CD14-positive monocyte (primary cell): ENCODE measurements around the gene SLC35B4. TPM values are rescaled to one million over a fixed set of nuclear protein-coding genes. Genes with fewer than 3 reads are reported as not detected.

Experiments used
- DNase-seq, 3 donors: peaks; one replicate each; pipeline ENCODE4 v3.0.0-alpha.2; 2011 to 2022
- H2AFZ ChIP-seq: 2 replicates; pipeline ENCODE4 v1.6.0; 2012; ENCODE audit warnings: mild to moderate bottlenecking, low read depth, low read length, inconsistent platforms; ENCODE audit not compliant: insufficient read depth, poor library complexity, severe bottlenecking
- H3K27ac ChIP-seq, 2 donors: 1 replicate in 1 of 2; 2 replicates in 1 of 2; pipeline ENCODE4 v1.5.1; 2012 to 2013; ENCODE audit warnings: low read length in 2 of 2, control low read depth in 1 of 2, inconsistent platforms in 1 of 2, low read depth in 1 of 2, mild to moderate bottlenecking in 1 of 2
- H3K27me3 ChIP-seq, 2 donors: one replicate each; pipeline versions ENCODE4 v1.6.0 to v1.6.1; 2011 to 2013; ENCODE audit warnings: low read length in 2 of 2; ENCODE audit not compliant: control insufficient read depth in 2 of 2, insufficient read depth in 2 of 2
- H3K36me3 ChIP-seq, 2 donors: replicated peaks in 1 of 2; 1 replicate in 1 of 2; 2 replicates in 1 of 2; pipeline versions ENCODE4 v1.5.1 to v1.6.1; 2012 to 2013; ENCODE audit warnings: low read length in 2 of 2, control low read depth in 1 of 2, inconsistent platforms in 1 of 2, mild to moderate bottlenecking in 1 of 2; ENCODE audit not compliant: insufficient read depth in 2 of 2, control insufficient read depth in 1 of 2
- H3K4me1 ChIP-seq, 2 donors: 1 replicate in 1 of 2; 2 replicates in 1 of 2; pipeline versions ENCODE4 v1.5.1 to v1.6.1; 2012 to 2013; ENCODE audit warnings: low read length in 2 of 2, control low read depth in 1 of 2, inconsistent platforms in 1 of 2, mild to moderate bottlenecking in 1 of 2, moderate library complexity in 1 of 2; ENCODE audit not compliant: insufficient read depth in 2 of 2, control insufficient read depth in 1 of 2
- H3K4me2 ChIP-seq: replicated peaks from 2 replicates; pipeline ENCODE3; 2012; ENCODE audit warnings: low read length, moderate library complexity, mild to moderate bottlenecking; ENCODE audit not compliant: poor library complexity, severe bottlenecking; ENCODE audit errors: extremely low read depth
- H3K4me3 ChIP-seq, 3 experiments: fragments of 200-600 bp in 1 of 3; sonication (generic) in 1 of 3; replicated peaks in 1 of 3; 1 replicate in 2 of 3; 2 replicates in 1 of 3; pipeline ENCODE4 v1.5.1; 2011 to 2013; ENCODE audit warnings: low read length in 3 of 3, mild to moderate bottlenecking in 3 of 3, control low read depth in 2 of 3, low read depth in 2 of 3, inconsistent platforms in 1 of 3, moderate library complexity in 1 of 3
- H3K79me2 ChIP-seq: 2 replicates; pipeline ENCODE4 v1.6.0; 2012; ENCODE audit warnings: mild to moderate bottlenecking, control low read depth, inconsistent platforms, low read length, moderate library complexity; ENCODE audit not compliant: insufficient read depth
- H3K9ac ChIP-seq: 2 replicates; pipeline ENCODE4 v1.6.0; 2017; ENCODE audit warnings: low read length, mild to moderate bottlenecking; ENCODE audit not compliant: insufficient read depth, poor library complexity, severe bottlenecking
- H3K9me3 ChIP-seq, 2 donors: replicated peaks in 1 of 2; 1 replicate in 1 of 2; 2 replicates in 1 of 2; pipeline versions ENCODE4 v1.5.1 to v1.6.1; 2012 to 2013; ENCODE audit warnings: low read length in 2 of 2, control low read depth in 1 of 2; ENCODE audit not compliant: control insufficient read depth in 1 of 2, insufficient read depth in 1 of 2
- H4K20me1 ChIP-seq: 2 replicates; pipeline ENCODE4 v1.6.0; 2012; ENCODE audit warnings: mild to moderate bottlenecking, low read length, control low read depth, moderate library complexity; ENCODE audit not compliant: insufficient read depth
- H3K27ac Mint-ChIP-seq, 7 donors: one replicate each; pipeline ENCODE4 v1.8.0; 2020; ENCODE audit warnings: mild to moderate bottlenecking in 7 of 7, mixed read lengths in 7 of 7, moderate library complexity in 6 of 7, inconsistent platforms in 2 of 7
- H3K27me3 Mint-ChIP-seq, 3 donors: one replicate each; pipeline ENCODE4 v1.8.0; 2021 to 2022; ENCODE audit warnings: low read depth in 3 of 3, mild to moderate bottlenecking in 3 of 3, mixed read lengths in 3 of 3, moderate library complexity in 3 of 3, inconsistent platforms in 1 of 3
- H3K36me3 Mint-ChIP-seq, 2 donors: one replicate each; pipeline ENCODE4 v1.8.0; 2020; ENCODE audit warnings: mixed read lengths in 2 of 2, inconsistent platforms in 1 of 2, mild to moderate bottlenecking in 1 of 2
- H3K4me1 Mint-ChIP-seq: one replicate; pipeline ENCODE4 v1.8.0; 2020; ENCODE audit warnings: mild to moderate bottlenecking, mixed read lengths
- H3K4me3 Mint-ChIP-seq, 2 donors: one replicate each; pipeline ENCODE4 v1.8.0; 2020; ENCODE audit warnings: mild to moderate bottlenecking in 2 of 2, mixed read lengths in 2 of 2, moderate library complexity in 1 of 2
- H3K9me3 Mint-ChIP-seq, 7 donors: one replicate each; pipeline ENCODE4 v1.8.0; 2020 to 2022; ENCODE audit warnings: mixed read lengths in 7 of 7, mild to moderate bottlenecking in 6 of 7, moderate library complexity in 6 of 7, inconsistent platforms in 2 of 7
- CTCF ChIP-seq: fragments of 200-600 bp; IDR thresholded peaks from one replicate; pipeline ENCODE4 v1.8.0; 2022; ENCODE audit warnings: antibody characterized with exemption, mild to moderate bottlenecking
- WGBS: methylation state at CpG from one replicate; pipeline ENCODE4 v1.1.5; 2013; ENCODE audit warnings: missing lambda C conversion rate; ENCODE audit not compliant: insufficient coverage; 5-methylcytosine and 5-hydroxymethylcytosine counted together
- intact Hi-C, 2 donors: fragments of 100-400 bp; cut with micrococcal nuclease; formaldehyde crosslinking; loops; one replicate each; pipeline versions ENCODE4 v1.15.0 to v1.15.1; 2023
- polyA plus RNA-seq, 3 donors: library from polyadenylated mRNA; depleted of rRNA in 1 of 3; unstranded in 2 of 3; stranded (reverse) in 1 of 3; fragments of 300-500 nt in 2 of 3; fragments of >200 nt in 1 of 3; fragmentation: Illumina TruSeq in 2 of 3; gene quantifications; 1 replicate in 2 of 3; 2 replicates in 1 of 3; pipeline ENCODE4 v1.2.3, GENCODE V29; 2012 to 2021

Gene SLC35B4
- polyA plus RNA-seq, 3 donors, result 9.4 to 21.1 (median 12.7) TPM

- no peaks in the 10 kb centered on the region for H4K20me1 ChIP-seq
- H2AFZ ChIP-seq, result no peak overlapping the region
- Mint-ChIP-seq H3K4me1 (peaks cover 4% of the 10 kb centered on the region), H3K36me3 (no peaks in the 10 kb centered on the region), H3K27me3 (peaks cover 2 to 9% (median 8%) of the 10 kb centered on the region in 3 donors), H3K4me3 (no peak overlapping the region), H3K9me3 (peaks cover 0 to 3% (median 0%) of the 10 kb centered on the region in 7 donors), H3K27ac (no peak overlapping the region)
- intact Hi-C loops, result no loop called here
- H3K27me3 ChIP-seq, result peaks cover 0 to 7% of the 10 kb centered on the region in 2 donors
- H3K4me1 ChIP-seq, result no peaks in the 10 kb centered on the region
- no peak for DNase-seq
- H3K36me3 ChIP-seq, result no peaks in the 10 kb centered on the region
- H3K9me3 ChIP-seq, result no peaks in the 10 kb centered on the region
- TF ChIP-seq CTCF, result no peak
- no peak overlapping the region for H3K9ac ChIP-seq
- 38% methylated on average over 2 of the region's 2 CpGs for WGBS
- no peaks in the 10 kb centered on the region for H3K79me2 ChIP-seq
- no peak overlapping the region for H3K4me3 ChIP-seq
- no peak overlapping the region for H3K27ac ChIP-seq
- H3K4me2 ChIP-seq, result no peak overlapping the region
These were observed 12.2 kb upstream of the SLC35B4 start for GRCh38 chr7:134328900-134329299.

GRCh38 chr7:134327896-134328295, 11.2 kb upstream of the SLC35B4 start:
- Mint-ChIP-seq H3K4me3 (no peak overlapping the region), H3K36me3 (no peaks in the 10 kb centered on the region), H3K27me3 (peaks cover 4 to 12% (median 7%) of the 10 kb centered on the region in 3 donors), H3K9me3 (peaks cover 0 to 3% (median 0%) of the 10 kb centered on the region in 7 donors), H3K27ac (no peak overlapping the region), H3K4me1 (peaks cover 4% of the 10 kb centered on the region)
- Histone ChIP-seq H3K27me3 (peaks cover 0 to 7% of the 10 kb centered on the region in 2 donors), H3K4me3 (no peak overlapping the region), H2AFZ (no peak overlapping the region), H4K20me1 (no peaks in the 10 kb centered on the region), H3K27ac (no peak overlapping the region), H3K9me3 (no peaks in the 10 kb centered on the region), H3K36me3 (no peaks in the 10 kb centered on the region), H3K4me2 (no peak overlapping the region), H3K4me1 (no peaks in the 10 kb centered on the region), H3K9ac (no peak overlapping the region), H3K79me2 (no peaks in the 10 kb centered on the region)
- WGBS, result 0% methylated on average over 1 of the region's 7 CpGs
- peak; percentile 43 for TF ChIP-seq CTCF
- peak; percentile 16 to 53 (median 32) for DNase-seq
- intact Hi-C loops, result no loop called here
